Measurements from ENCODE around the gene TCF7. TPM values are rescaled to one million over a fixed set of nuclear protein-coding genes. Genes with fewer than 3 reads are reported as not detected.
A peak's percentile ranks its signal among the peaks of the same experiment; 100 is the strongest.

TCF7 gene
- total RNA-seq, 2 experiments from 2014 or later, result 7.0 to 7.9 TPM

DNA sequence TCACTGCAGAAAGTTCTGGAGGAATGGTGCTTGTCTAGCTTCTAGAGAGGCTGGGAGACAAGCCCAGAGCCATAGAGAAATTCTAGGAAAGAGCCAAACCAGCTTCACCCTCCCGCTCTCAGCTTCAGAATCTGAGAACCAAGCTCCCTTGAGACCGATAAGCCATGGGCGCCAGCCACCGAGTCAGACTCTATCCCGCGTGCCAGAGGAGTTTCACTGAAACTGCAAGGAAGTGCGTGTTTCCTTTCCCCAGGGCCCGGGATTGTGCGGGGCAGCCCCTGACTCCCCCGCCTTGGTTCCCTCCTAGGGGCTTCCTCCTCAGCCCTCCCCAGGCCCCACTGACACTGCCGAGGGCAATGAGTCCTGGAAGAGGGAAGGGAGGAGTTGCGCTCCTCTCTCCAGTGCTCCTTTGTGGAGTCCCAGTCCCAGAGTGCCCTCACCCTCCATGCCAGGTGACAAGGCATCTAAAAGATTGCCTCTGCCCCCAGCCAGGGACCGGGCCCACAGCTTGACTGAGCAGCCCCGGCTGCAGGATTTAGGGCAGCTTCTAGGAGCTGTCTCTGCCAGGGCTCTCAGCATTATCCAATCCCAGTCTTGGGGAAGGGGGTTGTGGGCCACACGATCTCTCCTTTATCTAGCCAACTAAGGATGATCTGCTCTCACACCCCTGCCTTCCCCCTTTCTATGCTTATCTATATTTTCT is 18.4 kb upstream of the TCF7 start:
- Mint-ChIP-seq H3K36me3 (no peaks in the 10 kb centered on the region), H3K27me3 (peaks cover 76% of the 10 kb centered on the region), H3K4me1 (peaks cover 12% of the 10 kb centered on the region), H3K27ac (no peak overlapping the region), H3K4me3 (no peak overlapping the region), H3K9me3 (ENCODE audit: low read depth) (no peaks in the 10 kb centered on the region)
- DNase-seq (no peak), ATAC-seq (no peak)
- CTCF ChIA-PET, result interaction anchor here (1.5 to 1.9 kb wide), 2 partner anchors 44 to 56 kb away, joined by 3 to 5 read pairs; no protein-coding TSS in a partner anchor

DNA sequence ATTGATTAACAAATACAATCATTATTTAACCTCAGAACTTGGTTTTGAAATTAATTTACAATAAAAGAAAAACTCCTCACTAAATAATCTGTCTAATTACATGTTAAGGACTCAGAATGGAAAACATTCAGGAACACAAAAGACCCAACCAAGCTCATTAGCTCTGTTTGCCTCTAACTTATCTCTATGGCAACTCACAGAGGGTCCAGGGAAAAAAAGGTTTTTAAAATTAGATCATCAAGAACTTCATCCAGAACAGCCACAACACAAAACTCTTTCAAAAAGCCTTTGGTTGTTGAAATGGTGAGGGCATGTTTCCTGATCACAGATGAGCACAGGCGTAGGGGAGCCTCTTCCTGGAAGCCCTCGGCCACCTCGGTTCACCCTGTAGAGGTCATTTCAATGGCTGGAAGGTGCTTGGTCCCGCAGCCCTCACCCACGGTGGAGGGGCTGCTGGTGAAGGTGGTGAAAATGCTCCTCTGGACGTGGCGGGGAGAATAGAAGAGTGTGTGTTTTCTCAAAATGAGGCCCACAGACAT is 17.2 kb upstream of the TCF7 start:
- CTCF ChIA-PET, result interaction anchor here (1.4 to 4.8 kb wide), 3 partner anchors 44 to 58 kb away, joined by 3 to 60 read pairs (median 5); no protein-coding TSS in a partner anchor
- H3K27me3 Mint-ChIP-seq, result peaks cover 69% of the 10 kb centered on the region
- no peak for ATAC-seq

DNA sequence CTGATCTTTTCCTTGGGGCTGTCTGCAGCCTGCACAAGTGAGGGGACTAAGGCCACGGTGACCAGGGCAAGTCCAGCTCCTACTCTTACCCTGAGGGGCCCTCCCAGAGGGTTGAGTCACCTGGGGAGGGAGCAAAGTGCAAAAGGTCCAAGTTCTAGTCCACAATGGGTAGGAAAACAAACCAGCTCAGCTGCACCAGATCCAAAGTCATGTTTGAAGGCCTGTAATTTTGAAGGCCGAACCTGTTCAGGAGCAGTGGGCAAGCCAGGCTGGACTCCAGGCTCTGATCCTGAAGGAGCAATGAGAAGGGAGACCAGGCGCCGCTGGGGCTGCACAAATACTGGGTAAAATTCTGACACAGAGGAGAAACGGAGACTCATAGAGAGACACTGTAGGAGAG is 15.8 kb upstream of the TCF7 start:
- H3K9me3 Mint-ChIP-seq (ENCODE audit: low read depth), result no peaks in the 10 kb centered on the region
- no peak overlapping the region for H3K27ac Mint-ChIP-seq
- DNase-seq, result no peak
- H3K36me3 Mint-ChIP-seq, result no peaks in the 10 kb centered on the region
- no peak for ATAC-seq
- no peak overlapping the region for H3K4me3 Mint-ChIP-seq
- peaks cover 16% of the 10 kb centered on the region for H3K4me1 Mint-ChIP-seq
- CTCF ChIA-PET, result interaction anchor here (1.0 to 4.8 kb wide), 4 partner anchors 10 to 58 kb away, joined by 3 to 60 read pairs (median 4); no protein-coding TSS in a partner anchor
- H3K27me3 Mint-ChIP-seq, result peaks cover 66% of the 10 kb centered on the region

More for the DNA sequence above, 17.2 kb upstream of the TCF7 start:
- no peak overlapping the region for H3K27ac Mint-ChIP-seq
- H3K36me3 Mint-ChIP-seq, result no peaks in the 10 kb centered on the region
- H3K9me3 Mint-ChIP-seq (ENCODE audit: low read depth), result no peaks in the 10 kb centered on the region
- H3K4me1 Mint-ChIP-seq, result peaks cover 13% of the 10 kb centered on the region
- DNase-seq, result no peak
- no peak overlapping the region for H3K4me3 Mint-ChIP-seq

- H3K27me3 Mint-ChIP-seq, result peaks cover 64% of the 10 kb centered on the region
- H3K4me1 Mint-ChIP-seq, result peaks cover 20% of the 10 kb centered on the region
- H3K36me3 Mint-ChIP-seq, result no peaks in the 10 kb centered on the region
- no peak for ATAC-seq
- CTCF ChIA-PET, result interaction anchor here (1.0 to 4.8 kb wide), 10 partner anchors 11 to 60 kb away, joined by 3 to 114 read pairs (median 14); no protein-coding TSS in a partner anchor
- no peak overlapping the region for H3K27ac Mint-ChIP-seq
- H3K9me3 Mint-ChIP-seq (ENCODE audit: low read depth), result no peaks in the 10 kb centered on the region
- H3K4me3 Mint-ChIP-seq, result no peak overlapping the region
- no peak for DNase-seq
These were observed 15.1 kb upstream of the TCF7 start for GRCh38 chr5:134099288-134099872.

GRCh38 chr5:134099939-134100282 is 14.6 kb upstream of the TCF7 start:
- no peaks in the 10 kb centered on the region for H3K36me3 Mint-ChIP-seq
- ATAC-seq (no peak), DNase-seq (no peak)
- peaks cover 67% of the 10 kb centered on the region for H3K27me3 Mint-ChIP-seq
- CTCF ChIA-PET, result interaction anchor here (0.6 to 4.8 kb wide), 19 partner anchors 8 to 190 kb away, joined by 3 to 114 read pairs (median 6); partner anchors contain the start of gene SKP1
- H3K4me1 Mint-ChIP-seq, result peaks cover 26% of the 10 kb centered on the region
- no peak overlapping the region for H3K27ac Mint-ChIP-seq
- H3K9me3 Mint-ChIP-seq (ENCODE audit: low read depth), result no peaks in the 10 kb centered on the region
- no peak overlapping the region for H3K4me3 Mint-ChIP-seq

- Mint-ChIP-seq H3K27ac (no peak overlapping the region), H3K4me1 (peaks cover 31% of the 10 kb centered on the region), H3K27me3 (peaks cover 69% of the 10 kb centered on the region), H3K36me3 (no peaks in the 10 kb centered on the region), H3K9me3 (ENCODE audit: low read depth) (no peaks in the 10 kb centered on the region), H3K4me3 (no peak overlapping the region)
- ATAC-seq (peak; percentile 82), DNase-seq (peak; percentile 84)
- CTCF ChIA-PET, result interaction anchor here (0.6 to 4.8 kb wide), 21 partner anchors 9 to 487 kb away, joined by 3 to 114 read pairs (median 5); partner anchors contain the start of gene SKP1
These were observed 14.0 kb upstream of the TCF7 start for GRCh38 chr5:134100283-134101091.

GRCh38 chr5:134101686-134102439 is 12.6 kb upstream of the TCF7 start:
- no peaks in the 10 kb centered on the region for H3K9me3 Mint-ChIP-seq (ENCODE audit: low read depth)
- no peaks in the 10 kb centered on the region for H3K36me3 Mint-ChIP-seq
- H3K27ac Mint-ChIP-seq, result no peak overlapping the region
- CTCF ChIA-PET, result interaction anchor here (0.9 to 4.8 kb wide), 20 partner anchors 9 to 485 kb away, joined by 3 to 114 read pairs (median 6); partner anchors contain the start of gene SKP1
- H3K4me3 Mint-ChIP-seq, result no peak overlapping the region
- ATAC-seq, result peak; percentile 69
- H3K4me1 Mint-ChIP-seq, result peaks cover 36% of the 10 kb centered on the region
- peaks cover 73% of the 10 kb centered on the region for H3K27me3 Mint-ChIP-seq
- DNase-seq, result peak; percentile 73

DNA sequence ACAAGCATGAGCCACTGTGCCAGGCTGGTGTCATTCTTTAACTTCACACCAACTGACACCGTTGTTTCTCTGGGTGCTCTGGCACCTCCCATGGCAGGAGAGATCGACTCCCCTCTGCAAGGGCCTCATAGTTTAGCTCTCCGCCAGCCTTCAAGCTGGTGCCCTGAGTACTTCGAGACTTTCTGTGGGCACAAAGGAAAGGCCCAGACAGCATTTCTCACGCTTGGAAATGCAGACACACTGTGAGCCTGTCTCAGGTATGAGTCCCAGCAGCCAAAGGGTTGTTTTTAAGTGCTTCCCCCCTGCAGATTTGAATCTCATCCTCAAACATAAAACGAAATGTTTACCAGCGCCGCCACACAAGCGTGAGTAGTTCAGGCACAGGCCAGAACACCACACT is 11.1 kb upstream of the TCF7 start:
- no peaks in the 10 kb centered on the region for H3K9me3 Mint-ChIP-seq (ENCODE audit: low read depth)
- peaks cover 36% of the 10 kb centered on the region for H3K4me1 Mint-ChIP-seq
- no peaks in the 10 kb centered on the region for H3K36me3 Mint-ChIP-seq
- CTCF ChIA-PET, result interaction anchor here (1.0 to 4.4 kb wide), 6 partner anchors 9 to 64 kb away, joined by 3 to 114 read pairs (median 12); no protein-coding TSS in a partner anchor
- H3K4me3 Mint-ChIP-seq, result no peak overlapping the region
- DNase-seq, result no peak
- no peak overlapping the region for H3K27ac Mint-ChIP-seq
- H3K27me3 Mint-ChIP-seq, result peaks cover 74% of the 10 kb centered on the region
- ATAC-seq, result no peak

- ATAC-seq (no peak), DNase-seq (no peak)
- Mint-ChIP-seq H3K9me3 (ENCODE audit: low read depth) (no peaks in the 10 kb centered on the region), H3K36me3 (no peaks in the 10 kb centered on the region), H3K27me3 (peaks cover 75% of the 10 kb centered on the region), H3K4me3 (no peak overlapping the region), H3K27ac (no peak overlapping the region), H3K4me1 (peaks cover 36% of the 10 kb centered on the region)
- CTCF ChIA-PET, result interaction anchor here (0.6 to 4.4 kb wide), 6 partner anchors 37 to 504 kb away, joined by 3 to 114 read pairs (median 4); no protein-coding TSS in a partner anchor
These were observed 10.4 kb upstream of the TCF7 start for GRCh38 chr5:134103998-134104654.

DNA sequence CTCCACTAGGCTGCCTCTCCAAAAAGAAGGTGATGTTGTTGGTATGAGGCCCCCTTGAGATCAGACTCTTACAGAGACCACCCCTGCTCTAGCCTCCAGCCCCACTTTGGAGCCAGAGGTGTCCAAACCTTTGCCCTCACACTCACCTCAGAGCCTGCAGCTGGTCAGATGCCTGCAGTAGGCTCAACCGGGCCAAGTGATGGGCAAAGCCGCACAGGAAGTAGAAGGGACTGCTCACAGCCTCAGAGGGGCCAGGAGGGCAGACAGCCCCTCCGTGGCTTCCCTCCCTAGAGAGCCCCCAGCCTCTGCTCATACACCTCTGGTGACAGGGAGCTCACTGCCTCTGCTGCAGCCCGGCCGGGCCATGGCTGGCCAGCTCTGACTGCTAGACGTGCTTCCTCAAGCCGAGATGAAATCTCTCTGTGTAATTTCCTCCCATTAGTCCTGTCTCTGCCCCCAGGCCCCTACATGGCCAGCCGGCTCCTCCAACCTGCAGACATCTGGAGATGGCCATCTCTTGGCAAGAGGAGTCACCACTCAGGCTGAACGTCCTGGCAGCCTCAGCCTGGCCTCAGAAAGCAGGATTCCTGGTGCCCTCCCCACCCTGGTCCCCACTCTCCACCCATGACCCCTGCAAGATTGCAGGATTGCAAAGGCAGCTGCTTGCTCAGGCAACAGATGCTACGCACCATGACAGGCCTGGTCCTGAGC is 7.3 kb upstream of the TCF7 start:
- H3K4me1 Mint-ChIP-seq, result peaks cover 39% of the 10 kb centered on the region
- H3K36me3 Mint-ChIP-seq, result no peaks in the 10 kb centered on the region
- ATAC-seq, result no peak
- H3K4me3 Mint-ChIP-seq, result no peak overlapping the region
- no peaks in the 10 kb centered on the region for H3K9me3 Mint-ChIP-seq (ENCODE audit: low read depth)
- no peak overlapping the region for H3K27ac Mint-ChIP-seq
- DNase-seq, result no peak
- CTCF ChIA-PET, result interaction anchor here (0.7 to 1.5 kb wide), 4 partner anchors 17 to 104 kb away, joined by 3 to 4 read pairs (median 3); no protein-coding TSS in a partner anchor
- peaks cover 86% of the 10 kb centered on the region for H3K27me3 Mint-ChIP-seq

DNA sequence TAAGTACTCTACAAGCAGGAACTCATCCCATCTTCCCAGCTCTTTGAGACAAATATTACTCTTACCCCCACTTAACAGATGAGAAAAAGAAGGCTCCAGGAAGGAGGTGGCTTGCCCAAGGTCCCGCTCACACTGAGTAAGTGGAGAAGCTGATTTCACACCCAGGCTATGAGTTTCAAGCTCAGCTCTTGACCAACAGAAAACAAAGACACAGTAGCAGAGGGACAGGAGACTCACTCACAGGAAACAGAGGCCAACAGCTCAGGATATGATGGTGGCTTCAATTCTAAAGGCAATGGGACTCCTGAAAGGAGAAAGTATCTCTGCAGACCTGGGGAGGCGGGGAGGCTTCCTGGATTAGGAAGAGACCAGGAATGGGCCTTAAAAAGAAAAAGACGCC is 6.7 kb upstream of the TCF7 start:
- Mint-ChIP-seq H3K4me1 (peaks cover 43% of the 10 kb centered on the region), H3K4me3 (no peak overlapping the region), H3K9me3 (ENCODE audit: low read depth) (no peaks in the 10 kb centered on the region), H3K36me3 (no peaks in the 10 kb centered on the region), H3K27me3 (peaks cover 90% of the 10 kb centered on the region), H3K27ac (no peak overlapping the region)
- CTCF ChIA-PET, result interaction anchor here (1.0 to 1.5 kb wide), 3 partner anchors 31 to 119 kb away, joined by 3 to 4 read pairs (median 3); no protein-coding TSS in a partner anchor
- DNase-seq, result no peak
- no peak for ATAC-seq

Measured in activated CD8-positive, alpha-beta memory T cell treated with anti-CD3 and anti-CD28 coated beads, Interleukin-2, amount 10 ng/mL, durations not matched to agents 7 days and 5 days (primary cell).